Caco-2 (cell line): ENCODE measurements around the gene HABP4. TPM values are rescaled to one million over a fixed set of nuclear protein-coding genes. Genes with fewer than 3 reads are reported as not detected.

Experiments
- BruUV-seq: library from RNA; stranded (reverse); fragments of 400-500 nt; replicated peaks from 2 replicates; lab custom pipeline; 2021; lab: Mats Ljungman, UMichigan
- CTCF ChIA-PET: fragments of 300-600 bp; sonication (Branson Sonifier 250); formaldehyde crosslinking; loops from one replicate; lab custom pipeline; 2022; ENCODE audit warnings: antibody characterized with exemption; lab: Charles Lee
- POLR2A ChIA-PET: fragments of 300-600 bp; sonication (Branson Sonifier 250); formaldehyde crosslinking; loops from one replicate; lab custom pipeline; 2022; ENCODE audit warnings: antibody characterized with exemption; lab: Charles Lee
- DNase-seq, 2 experiments: peaks; one replicate each; pipeline versions ENCODE4 v3.0.0 to v3.0.0-alpha.2; 2020 to 2022
- H3K27me3 ChIP-seq: replicated peaks from 2 replicates; pipeline ENCODE4 v1.6.0; 2011; ENCODE audit warnings: low read length; ENCODE audit not compliant: control insufficient read depth, insufficient read depth
- H3K36me3 ChIP-seq: 2 replicates; pipeline ENCODE4 v1.5.1; 2011; ENCODE audit warnings: low read length; ENCODE audit not compliant: control insufficient read depth, insufficient read depth
- H3K4me1 ChIP-seq: fragments of 250-450 bp; sonication (Bioruptor Pico); 2 replicates; pipeline ENCODE4 v1.5.1; 2020; ENCODE audit warnings: mild to moderate bottlenecking
- H3K4me3 ChIP-seq: 2 replicates; pipeline ENCODE4 v1.5.1; 2011; ENCODE audit warnings: low read depth, mild to moderate bottlenecking, control low read depth, low read length
- H3K9me3 ChIP-seq: fragments of 250-450 bp; sonication (Bioruptor Pico); 2 replicates; pipeline ENCODE4 v1.5.1; 2020; ENCODE audit warnings: mild to moderate bottlenecking, moderate library complexity
- H3K27ac Mint-ChIP-seq: one replicate; pipeline ENCODE4 v1.8.0; 2022; ENCODE audit warnings: mixed read lengths; ENCODE audit not compliant: unreplicated experiment
- H3K27me3 Mint-ChIP-seq: one replicate; pipeline ENCODE4 v1.8.0; 2022; ENCODE audit warnings: mixed read lengths; ENCODE audit not compliant: insufficient read depth, unreplicated experiment
- H3K36me3 Mint-ChIP-seq: one replicate; pipeline ENCODE4 v1.8.0; 2022; ENCODE audit warnings: mild to moderate bottlenecking, mixed read lengths; ENCODE audit not compliant: insufficient read depth, unreplicated experiment
- H3K4me1 Mint-ChIP-seq: one replicate; pipeline ENCODE4 v1.8.0; 2022; ENCODE audit warnings: low read depth, mixed read lengths; ENCODE audit not compliant: unreplicated experiment
- H3K4me3 Mint-ChIP-seq: one replicate; pipeline ENCODE4 v1.8.0; 2022; ENCODE audit warnings: mild to moderate bottlenecking, moderate library complexity, mixed read lengths; ENCODE audit not compliant: unreplicated experiment
- H3K9me3 Mint-ChIP-seq: one replicate; pipeline ENCODE4 v1.8.0; 2022; ENCODE audit warnings: mixed read lengths; ENCODE audit not compliant: unreplicated experiment
- CTCF ChIP-seq, 2 experiments: fragments of 200-600 bp in 1 of 2; IDR thresholded peaks; 1 replicate in 1 of 2; 2 replicates in 1 of 2; pipeline versions ENCODE4 v1.5.1 to v1.8.0; 2011 to 2022; ENCODE audit warnings: antibody characterized with exemption in 1 of 2, control low read depth in 1 of 2, inconsistent platforms in 1 of 2, low read depth in 1 of 2, low read length in 1 of 2, mild to moderate bottlenecking in 1 of 2, moderate library complexity in 1 of 2; ENCODE audit not compliant: insufficient read depth in 1 of 2, severe bottlenecking in 1 of 2, unreplicated experiment in 1 of 2
- intact Hi-C: fragments of 100-400 bp; cut with micrococcal nuclease; formaldehyde crosslinking; loops from one replicate; pipeline ENCODE4 v1.10.0; 2022; ENCODE audit not compliant: unreplicated experiment
- total RNA-seq: library from RNA; stranded (reverse); gene quantifications from 2 replicates; pipeline ENCODE4 v1.2.3, GENCODE V29; 2022

The HABP4 gene
- total RNA-seq, 1 experiment from 2014 or later: 26.7 TPM

- H3K27me3 Mint-ChIP-seq: no peaks in the 10 kb centered on the region
- peaks cover 81% of the 10 kb centered on the region for H3K36me3 Mint-ChIP-seq
- no peaks in the 10 kb centered on the region for H3K9me3 Mint-ChIP-seq
- no peaks in the 10 kb centered on the region for H3K9me3 ChIP-seq
- H3K27ac Mint-ChIP-seq: no peak overlapping the region
- H3K4me1 Mint-ChIP-seq: no peaks in the 10 kb centered on the region
- no peak for DNase-seq
- no peaks in the 10 kb centered on the region for H3K4me1 ChIP-seq
- ChIA-PET CTCF (no interaction called here), POLR2A (no interaction called here)
- no peak for TF ChIP-seq CTCF (IDR thresholded peaks at IDR 0.05; ENCODE audit: insufficient read depth in 1 of 2, low read depth in 1 of 2, low read length in 1 of 2, severe bottlenecking in 1 of 2, unreplicated experiment in 1 of 2)
- no TSS peak for BruUV-seq
- intact Hi-C loops: no loop called here
- no peak overlapping the region for H3K4me3 Mint-ChIP-seq
- H3K4me3 ChIP-seq: no peak overlapping the region
- no peaks in the 10 kb centered on the region for H3K27me3 ChIP-seq
- H3K36me3 ChIP-seq: no peaks in the 10 kb centered on the region
Measured at GRCh38 chr9:96509026-96509425, 59.1 kb downstream of the HABP4 start.

GRCh38 chr9:96509848-96510247 is 59.9 kb downstream of the HABP4 start:
- H3K4me3 Mint-ChIP-seq: no peak overlapping the region
- Histone ChIP-seq H3K9me3 (no peaks in the 10 kb centered on the region), H3K4me1 (no peaks in the 10 kb centered on the region), H3K4me3 (no peak overlapping the region), H3K36me3 (no peaks in the 10 kb centered on the region), H3K27me3 (no peaks in the 10 kb centered on the region)
- intact Hi-C loops: no loop called here
- no peak for TF ChIP-seq CTCF (IDR thresholded peaks at IDR 0.05; ENCODE audit: insufficient read depth in 1 of 2, low read depth in 1 of 2, low read length in 1 of 2, severe bottlenecking in 1 of 2, unreplicated experiment in 1 of 2)
- no peak for DNase-seq
- no peaks in the 10 kb centered on the region for H3K27me3 Mint-ChIP-seq
- CTCF ChIA-PET: no interaction called here
- no peaks in the 10 kb centered on the region for H3K9me3 Mint-ChIP-seq
- POLR2A ChIA-PET: no interaction called here
- peaks cover 75% of the 10 kb centered on the region for H3K36me3 Mint-ChIP-seq
- H3K4me1 Mint-ChIP-seq: no peaks in the 10 kb centered on the region
- BruUV-seq: no TSS peak
- no peak overlapping the region for H3K27ac Mint-ChIP-seq

- POLR2A ChIA-PET: no interaction called here
- Histone ChIP-seq H3K4me1 (no peaks in the 10 kb centered on the region), H3K9me3 (no peaks in the 10 kb centered on the region), H3K27me3 (no peaks in the 10 kb centered on the region), H3K4me3 (no peak overlapping the region), H3K36me3 (no peaks in the 10 kb centered on the region)
- Mint-ChIP-seq H3K36me3 (peaks cover 75% of the 10 kb centered on the region), H3K9me3 (no peaks in the 10 kb centered on the region), H3K4me1 (no peaks in the 10 kb centered on the region), H3K27me3 (no peaks in the 10 kb centered on the region), H3K4me3 (no peak overlapping the region), H3K27ac (no peak overlapping the region)
- BruUV-seq: no TSS peak
- intact Hi-C loops: no loop called here
- no peak for DNase-seq
- TF ChIP-seq CTCF (IDR thresholded peaks at IDR 0.05; ENCODE audit: insufficient read depth in 1 of 2, low read depth in 1 of 2, low read length in 1 of 2, severe bottlenecking in 1 of 2, unreplicated experiment in 1 of 2): no peak
- CTCF ChIA-PET: no interaction called here
Measured at GRCh38 chr9:96510258-96510657, 60.3 kb downstream of the HABP4 start.
